ACC112 (cell line): Measurements from ENCODE around the gene CEP55.

Source experiments
- H2AFZ ChIP-seq: fragments of 200-600 bp; sonication (generic); one replicate; pipeline ENCODE4 v1.6.0; 2017; ENCODE audit warnings: antibody characterized with exemption, low read length; ENCODE audit not compliant: unreplicated experiment
- H3K27ac ChIP-seq: fragments of 200-600 bp; sonication (generic); 2 replicates; pipeline ENCODE4 v1.5.1; 2014; ENCODE audit warnings: low read depth, mild to moderate bottlenecking, antibody characterized with exemption, low read length, moderate library complexity
- H3K27me3 ChIP-seq: fragments of 200-600 bp; sonication (generic); 2 replicates; pipeline ENCODE4 v1.6.1; 2014; ENCODE audit warnings: mild to moderate bottlenecking, antibody characterized with exemption, low read length, moderate library complexity, mixed read lengths; ENCODE audit not compliant: insufficient read depth
- H3K36me3 ChIP-seq: fragments of 200-600 bp; sonication (generic); 2 replicates; pipeline ENCODE4 v1.6.1; 2016; ENCODE audit warnings: mild to moderate bottlenecking, antibody characterized with exemption, low read length, moderate library complexity, mixed read lengths; ENCODE audit not compliant: insufficient read depth
- H3K4me1 ChIP-seq: fragments of 200-600 bp; sonication (generic); one replicate; pipeline ENCODE4 v1.6.1; 2016; ENCODE audit warnings: low read length, mixed read lengths; ENCODE audit not compliant: insufficient read depth, unreplicated experiment, control insufficient read depth
- H3K4me3 ChIP-seq: fragments of 200-600 bp; sonication (generic); 2 replicates; pipeline ENCODE4 v1.5.1; 2014; ENCODE audit warnings: mild to moderate bottlenecking, low read depth, low read length
- H3K79me2 ChIP-seq: fragments of 200-600 bp; sonication (generic); one replicate; pipeline ENCODE4 v1.6.0; 2016; ENCODE audit warnings: low read length; ENCODE audit not compliant: control insufficient read depth, unreplicated experiment, insufficient read depth

The CEP55 gene

DNA sequence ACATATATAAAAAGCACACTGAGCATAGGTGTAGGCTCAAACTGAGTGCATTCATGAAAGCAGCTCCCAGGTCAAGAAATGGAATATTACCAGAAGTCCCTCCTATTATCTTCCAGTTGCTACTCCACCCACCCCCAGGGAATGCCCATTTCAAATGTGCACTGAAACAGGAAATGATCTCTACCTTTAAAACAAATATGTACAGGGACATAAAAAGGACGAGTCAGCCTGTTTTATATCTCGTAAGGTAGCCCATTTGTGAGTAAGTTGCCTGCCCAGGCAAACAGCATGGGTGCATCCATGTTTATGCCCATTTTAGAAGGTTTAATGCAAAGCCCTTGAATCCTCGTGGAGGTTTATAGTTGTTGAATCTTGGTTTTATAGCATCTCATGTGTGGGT is 80.5 kb downstream of the CEP55 start:
- H3K79me2 ChIP-seq: no peaks in the 10 kb centered on the region
- no peak overlapping the region for H2AFZ ChIP-seq
- no peaks in the 10 kb centered on the region for H3K36me3 ChIP-seq
- no peak overlapping the region for H3K4me3 ChIP-seq
- no peak overlapping the region for H3K27ac ChIP-seq
- H3K4me1 ChIP-seq: no peaks in the 10 kb centered on the region
- H3K27me3 ChIP-seq: peaks cover 38% of the 10 kb centered on the region

DNA sequence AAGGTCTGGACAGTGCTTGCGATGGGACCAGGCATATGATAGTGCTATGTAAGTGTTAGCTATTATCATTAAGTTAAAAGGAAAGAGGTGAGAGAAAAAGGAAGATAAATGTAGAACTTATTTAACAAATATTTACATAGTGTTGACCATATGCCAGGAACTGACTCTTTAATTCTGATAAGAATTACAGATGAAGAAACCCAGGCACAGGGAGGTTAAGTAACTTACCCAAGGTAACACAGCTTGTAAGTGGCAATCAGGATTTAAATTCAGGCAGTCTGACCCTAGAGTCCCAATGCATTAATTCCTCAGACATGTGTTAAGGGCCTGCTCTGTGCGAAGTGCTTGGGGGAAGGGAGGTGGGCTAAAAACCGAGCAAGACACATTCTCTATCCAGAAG is 81.2 kb downstream of the CEP55 start:
- Histone ChIP-seq H2AFZ (no peak overlapping the region), H3K36me3 (no peaks in the 10 kb centered on the region), H3K27ac (no peak overlapping the region), H3K4me1 (no peaks in the 10 kb centered on the region), H3K27me3 (peaks cover 31% of the 10 kb centered on the region), H3K4me3 (no peak overlapping the region), H3K79me2 (no peaks in the 10 kb centered on the region)
